Upper lobe of right lung (tissue), 1 donor: Measurements from ENCODE around the gene TGFBR1. TPM values are rescaled to one million over a fixed set of nuclear protein-coding genes. Genes with fewer than 3 reads are reported as not detected.
A peak's percentile ranks its signal among the peaks of the same experiment; 100 is the strongest.

Experiments
- ATAC-seq: fragments of 200-7000 bp; cut with Tn5 transposase; one replicate; pipeline ENCODE4 v1.9.1; 2020; ENCODE audit warnings: mild to moderate bottlenecking, moderate library complexity
- DNase-seq: peaks from one replicate; pipeline ENCODE4 v3.0.0-alpha.2; 2020
- H3K27ac ChIP-seq: fragments of 200-600 bp; one replicate; pipeline ENCODE4 v1.8.0; 2022
- H3K27me3 ChIP-seq: fragments of 200-600 bp; one replicate; pipeline ENCODE4 v1.8.0; 2022; ENCODE audit warnings: mild to moderate bottlenecking
- H3K36me3 ChIP-seq: fragments of 200-600 bp; one replicate; pipeline ENCODE4 v1.8.0; 2022
- H3K4me1 ChIP-seq: fragments of 200-600 bp; one replicate; pipeline ENCODE4 v1.8.0; 2022
- H3K4me3 ChIP-seq: fragments of 200-600 bp; one replicate; pipeline ENCODE4 v1.8.0; 2022; ENCODE audit warnings: mild to moderate bottlenecking
- H3K9me3 ChIP-seq: fragments of 200-600 bp; one replicate; pipeline ENCODE4 v1.8.0; 2022
- intact Hi-C: fragments of 100-400 bp; cut with DNase I; formaldehyde crosslinking; loops from one replicate; pipeline ENCODE4 v1.11.0; 2022
- total RNA-seq: library from RNA; stranded (reverse); fragmentation: NEBNext Ultra II Directional; extraction: Animal tissue kit (Norgen Biotek cat#: 25700); gene quantifications from one replicate; pipeline ENCODE4 v1.2.1, GENCODE V29; 2021
- TF ChIP-seq, protein P1 (sequence below): fragments of 200-600 bp; IDR thresholded peaks from one replicate; pipeline ENCODE4 v1.8.0; 2022; ENCODE audit warnings: antibody characterized with exemption
- donor health status: DM: no; HTN: yes; CAD: no; lungs with severe emphysema.

TGFBR1 gene
- total RNA-seq, 1 donor from 2014 or later, result 72.0 TPM

DNA sequence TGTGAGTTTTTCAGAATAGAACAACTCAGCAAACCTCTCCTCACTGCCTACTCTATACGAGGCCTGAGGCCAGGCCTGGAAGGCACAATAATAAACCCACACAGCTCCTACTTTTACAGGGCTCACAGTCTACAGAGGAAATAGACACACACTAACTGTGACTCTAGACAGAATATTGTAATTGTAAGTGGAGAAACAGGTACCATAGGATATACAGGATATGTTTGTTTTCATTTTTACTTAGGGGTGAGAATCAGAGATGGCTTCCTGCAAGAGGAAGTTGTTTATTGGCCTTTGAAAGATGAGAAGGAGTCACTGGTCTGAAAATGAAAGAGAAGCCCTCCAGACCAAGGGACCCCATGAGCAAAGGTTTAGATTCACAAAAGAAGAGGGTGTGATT is 35.8 kb upstream of the TGFBR1 start:
- Histone ChIP-seq H3K4me1 (peaks cover 9% of the 10 kb centered on the region), H3K9me3 (no peaks in the 10 kb centered on the region), H3K27ac (peak overlapping the region; percentile 5), H3K27me3 (no peaks in the 10 kb centered on the region), H3K4me3 (no peak overlapping the region), H3K36me3 (no peaks in the 10 kb centered on the region)
- no peak for ATAC-seq
- TF ChIP-seq, protein P1, sequence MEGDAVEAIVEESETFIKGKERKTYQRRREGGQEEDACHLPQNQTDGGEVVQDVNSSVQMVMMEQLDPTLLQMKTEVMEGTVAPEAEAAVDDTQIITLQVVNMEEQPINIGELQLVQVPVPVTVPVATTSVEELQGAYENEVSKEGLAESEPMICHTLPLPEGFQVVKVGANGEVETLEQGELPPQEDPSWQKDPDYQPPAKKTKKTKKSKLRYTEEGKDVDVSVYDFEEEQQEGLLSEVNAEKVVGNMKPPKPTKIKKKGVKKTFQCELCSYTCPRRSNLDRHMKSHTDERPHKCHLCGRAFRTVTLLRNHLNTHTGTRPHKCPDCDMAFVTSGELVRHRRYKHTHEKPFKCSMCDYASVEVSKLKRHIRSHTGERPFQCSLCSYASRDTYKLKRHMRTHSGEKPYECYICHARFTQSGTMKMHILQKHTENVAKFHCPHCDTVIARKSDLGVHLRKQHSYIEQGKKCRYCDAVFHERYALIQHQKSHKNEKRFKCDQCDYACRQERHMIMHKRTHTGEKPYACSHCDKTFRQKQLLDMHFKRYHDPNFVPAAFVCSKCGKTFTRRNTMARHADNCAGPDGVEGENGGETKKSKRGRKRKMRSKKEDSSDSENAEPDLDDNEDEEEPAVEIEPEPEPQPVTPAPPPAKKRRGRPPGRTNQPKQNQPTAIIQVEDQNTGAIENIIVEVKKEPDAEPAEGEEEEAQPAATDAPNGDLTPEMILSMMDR, result no peak
- no peak for DNase-seq
- intact Hi-C loops, result no loop called here

DNA sequence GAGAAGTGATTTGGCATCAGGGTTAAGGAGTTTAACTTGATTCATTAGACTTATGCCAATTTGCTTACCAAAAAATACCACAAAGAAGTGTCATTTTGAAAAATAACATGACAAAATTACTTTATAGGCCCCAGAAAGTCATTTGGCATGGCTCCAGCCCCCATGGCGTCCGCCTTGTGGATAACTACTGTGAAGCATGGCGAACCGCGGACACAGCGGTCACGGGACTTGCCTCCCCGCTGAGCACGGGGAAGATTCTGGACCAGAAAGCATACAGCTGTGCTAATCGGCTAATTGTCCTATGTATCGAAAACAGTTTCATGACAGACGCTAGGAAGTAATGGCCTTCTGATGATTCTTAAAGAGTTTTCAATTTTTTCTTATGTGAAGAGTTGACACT is 35.4 kb upstream of the TGFBR1 start:
- ATAC-seq, result no peak
- Histone ChIP-seq H3K4me3 (no peak overlapping the region), H3K27me3 (no peaks in the 10 kb centered on the region), H3K27ac (no peak overlapping the region), H3K36me3 (no peaks in the 10 kb centered on the region), H3K4me1 (peaks cover 9% of the 10 kb centered on the region), H3K9me3 (no peaks in the 10 kb centered on the region)
- TF ChIP-seq, protein P1, result no peak
- intact Hi-C loops, result no loop called here
- no peak for DNase-seq

DNA sequence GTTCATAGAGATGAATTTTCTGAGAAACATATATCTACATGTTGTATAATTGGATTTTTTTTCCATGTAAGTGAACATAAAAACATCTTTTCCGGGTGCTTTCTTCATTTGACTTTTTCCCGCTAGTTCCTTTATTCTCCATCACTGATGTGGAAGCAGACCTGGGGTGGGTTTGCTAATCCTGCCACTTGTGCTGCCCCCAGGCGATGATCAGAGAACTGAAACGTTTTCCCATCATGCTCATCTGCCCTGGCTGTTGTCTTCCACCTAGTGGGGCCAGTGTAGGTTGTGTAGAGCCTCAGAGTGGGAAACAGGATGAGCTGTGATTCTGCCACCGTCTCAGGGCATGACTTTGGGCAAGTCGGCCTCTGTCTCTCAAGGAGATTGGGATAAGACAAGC is 34.2 kb upstream of the TGFBR1 start:
- Histone ChIP-seq H3K4me3 (no peak overlapping the region), H3K36me3 (no peaks in the 10 kb centered on the region), H3K27ac (peak overlapping the region; percentile 51), H3K9me3 (no peaks in the 10 kb centered on the region), H3K4me1 (peaks cover 9% of the 10 kb centered on the region), H3K27me3 (no peaks in the 10 kb centered on the region)
- ATAC-seq (no peak), DNase-seq (no peak)
- TF ChIP-seq, protein P1, result no peak
- intact Hi-C loops, result no loop called here

DNA sequence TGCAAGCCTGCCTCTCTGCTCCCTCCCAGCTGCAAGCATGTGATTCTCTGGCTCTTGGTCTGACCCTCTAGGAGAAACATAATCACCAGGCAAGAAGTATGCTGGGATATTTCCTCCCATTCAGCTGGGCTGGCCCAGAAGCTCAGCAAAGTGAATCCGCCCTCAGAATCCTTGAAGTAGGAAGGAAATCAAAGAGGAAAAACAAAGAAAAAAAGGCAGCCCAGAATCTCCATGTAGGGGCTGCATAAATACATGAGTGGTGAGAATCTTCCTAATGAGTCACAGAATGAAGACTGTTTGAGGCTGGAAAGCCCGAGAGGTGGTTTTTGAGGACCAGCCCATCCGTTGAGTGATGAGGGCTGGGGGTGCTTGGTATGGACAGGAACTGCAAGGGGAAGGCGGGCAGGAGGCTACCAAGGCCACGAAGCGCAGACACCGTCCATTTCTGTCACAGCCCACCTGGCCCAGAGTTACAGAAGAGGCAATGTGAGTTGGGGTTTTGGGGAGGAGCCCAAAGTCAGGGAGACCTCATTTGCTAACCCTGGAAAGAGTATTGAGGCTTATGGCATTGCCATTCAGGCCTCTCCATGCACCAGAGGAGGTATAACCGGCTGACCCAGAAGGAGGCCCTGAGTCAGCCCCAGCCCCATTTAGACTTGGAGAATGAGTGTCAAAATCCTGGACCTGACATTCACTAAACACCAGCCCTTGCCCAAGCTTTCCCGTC is 33.4 kb upstream of the TGFBR1 start:
- peaks cover 13% of the 10 kb centered on the region for H3K4me1 ChIP-seq
- no peaks in the 10 kb centered on the region for H3K9me3 ChIP-seq
- H3K36me3 ChIP-seq, result no peaks in the 10 kb centered on the region
- DNase-seq (no peak), ATAC-seq (no peak)
- no peak overlapping the region for H3K4me3 ChIP-seq
- no peaks in the 10 kb centered on the region for H3K27me3 ChIP-seq
- TF ChIP-seq, protein P1, result no peak
- intact Hi-C loops, result no loop called here
- peak overlapping the region; percentile 24 for H3K27ac ChIP-seq

DNA sequence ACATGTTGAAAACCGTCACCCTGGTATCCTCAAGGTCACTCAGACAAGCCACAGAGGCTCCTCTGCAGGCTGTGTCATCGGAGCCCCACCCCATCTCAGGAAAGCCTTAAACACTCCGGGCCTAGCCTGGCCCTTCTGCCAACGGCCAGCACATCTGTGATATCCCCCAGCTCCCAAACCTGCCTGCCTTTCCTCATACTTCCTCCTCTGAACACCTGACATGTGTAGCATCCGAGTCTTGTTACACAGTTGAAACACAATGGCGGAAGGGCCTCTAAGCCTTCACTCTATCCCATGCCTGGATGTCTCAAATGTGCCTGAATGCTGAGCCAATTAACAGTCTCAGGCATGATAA is 32.9 kb upstream of the TGFBR1 start:
- H3K27ac ChIP-seq, result no peak overlapping the region
- no peak for ATAC-seq
- H3K36me3 ChIP-seq, result no peaks in the 10 kb centered on the region

More for the DNA sequence above, 32.9 kb upstream of the TGFBR1 start:
- Histone ChIP-seq H3K9me3 (no peaks in the 10 kb centered on the region), H3K4me3 (no peak overlapping the region), H3K27me3 (no peaks in the 10 kb centered on the region), H3K4me1 (peaks cover 16% of the 10 kb centered on the region)
- TF ChIP-seq, protein P1, result no peak
- intact Hi-C loops, result no loop called here
- no peak for DNase-seq
